ENCODE measurements around the gene COBL.

COBL gene

GRCh38 chr7:51276967-51277366 lies 39.6 kb downstream of the COBL start:
- no peak for DNase-seq (ENCODE audit: low read depth in 2 of 2)

DNA sequence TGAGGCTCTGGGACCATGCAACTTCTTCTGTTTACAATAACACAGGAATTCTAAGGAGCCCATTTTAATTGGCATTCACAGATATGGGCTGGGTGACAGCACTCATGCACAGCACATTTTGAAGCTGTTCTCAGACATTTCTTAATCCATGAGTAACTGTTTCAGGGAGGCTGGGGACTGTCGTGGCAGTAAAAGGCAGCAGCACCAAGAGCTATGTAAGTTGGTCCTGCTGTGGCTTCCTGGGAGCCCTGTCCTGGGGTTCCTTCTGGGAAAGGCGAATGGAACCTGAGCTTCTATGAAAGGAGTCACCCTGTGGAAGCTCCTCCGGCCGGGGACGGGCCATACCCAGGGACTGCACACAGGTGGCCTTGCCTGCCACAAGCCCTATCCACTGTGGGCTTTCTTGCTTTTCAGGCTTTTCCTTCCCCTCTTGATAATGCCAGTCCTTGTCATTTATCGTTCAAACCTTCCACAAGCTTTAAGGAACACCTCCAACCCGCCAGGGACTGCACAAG lies 40.5 kb downstream of the COBL start:
- DNase-seq (ENCODE audit: low read depth in 2 of 2), result no peak

GRCh38 chr7:51275532-51275931 lies 41.1 kb downstream of the COBL start:
- DNase-seq (ENCODE audit: low read depth in 2 of 2), result no peak

GRCh38 chr7:51274955-51275354 lies 41.7 kb downstream of the COBL start:
- DNase-seq (ENCODE audit: low read depth in 2 of 2), result no peak

DNA sequence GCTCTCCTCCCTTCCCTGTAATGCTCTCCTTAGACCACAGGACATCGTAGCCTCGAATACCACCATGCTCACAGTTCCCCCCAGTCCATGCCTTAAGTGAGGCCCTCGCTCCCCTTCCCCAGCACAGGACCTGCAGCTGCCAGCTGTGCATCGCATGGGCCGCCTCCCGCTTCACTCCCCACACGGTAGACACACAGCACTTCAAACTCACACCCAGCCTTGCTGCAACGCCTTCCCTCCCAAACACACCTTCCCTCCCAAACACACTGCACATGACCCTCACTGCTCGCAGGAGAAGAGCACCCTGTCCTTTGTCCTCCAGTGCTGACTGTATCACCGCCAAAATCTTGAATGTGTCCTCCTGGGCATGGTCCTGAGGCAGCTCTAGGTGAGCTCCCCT lies 42.6 kb downstream of the COBL start:
- DNase-seq (ENCODE audit: low read depth in 2 of 2), result no peak

GRCh38 chr7:51273360-51273759 lies 43.2 kb downstream of the COBL start:
- DNase-seq (ENCODE audit: low read depth in 2 of 2), result no peak

DNA sequence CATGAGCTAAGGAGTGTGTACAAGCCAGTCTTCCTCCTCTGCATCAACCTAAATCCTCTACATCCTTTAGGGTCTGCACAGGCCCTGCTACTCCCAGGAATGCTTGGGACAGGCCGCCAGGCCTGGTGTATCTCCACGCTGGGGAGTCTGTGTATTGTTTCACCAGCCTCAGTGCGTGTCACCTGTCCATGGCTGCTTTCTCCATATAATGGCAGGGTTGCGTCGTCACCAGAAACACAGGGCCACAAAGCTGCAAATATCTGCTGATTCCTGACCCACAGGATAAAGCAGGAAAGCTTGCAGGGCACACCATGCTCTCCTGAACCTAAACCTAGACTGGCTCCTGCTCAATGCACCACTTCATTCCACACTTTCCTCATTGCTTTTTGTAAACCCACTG lies 45.6 kb downstream of the COBL start:
- DNase-seq (ENCODE audit: low read depth in 2 of 2), result no peak

GRCh38 chr7:51269911-51270310 lies 46.7 kb downstream of the COBL start:
- no peak for DNase-seq (ENCODE audit: low read depth in 2 of 2)

- DNase-seq (ENCODE audit: low read depth in 2 of 2), result no peak
These were observed 47.3 kb downstream of the COBL start for GRCh38 chr7:51269321-51269720.

GRCh38 chr7:51268859-51269258 lies 47.8 kb downstream of the COBL start:
- DNase-seq (ENCODE audit: low read depth in 2 of 2), result no peak

DNA sequence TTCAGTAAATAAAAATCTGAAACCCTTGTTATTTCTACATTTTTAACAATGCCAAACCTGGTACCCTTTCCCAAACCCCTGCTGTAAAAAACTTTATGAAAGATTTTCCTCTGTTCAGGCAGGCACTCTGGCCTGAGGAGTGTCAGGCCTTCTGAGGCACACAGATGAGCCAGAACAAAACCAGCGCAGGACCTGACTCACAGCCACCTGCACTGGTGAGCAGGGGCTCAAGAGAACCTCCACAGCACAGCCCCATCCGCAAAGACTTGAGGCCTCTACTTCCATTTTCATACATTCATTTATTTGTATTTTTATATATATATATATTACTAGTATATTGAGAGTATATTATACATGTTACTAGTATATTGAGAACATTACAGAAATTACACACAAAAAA lies 49.4 kb downstream of the COBL start:
- no peak for DNase-seq (ENCODE audit: low read depth in 2 of 2)

- DNase-seq (ENCODE audit: low read depth in 2 of 2), result no peak
These were observed 51.3 kb downstream of the COBL start for GRCh38 chr7:51265066-51265907.

DNA sequence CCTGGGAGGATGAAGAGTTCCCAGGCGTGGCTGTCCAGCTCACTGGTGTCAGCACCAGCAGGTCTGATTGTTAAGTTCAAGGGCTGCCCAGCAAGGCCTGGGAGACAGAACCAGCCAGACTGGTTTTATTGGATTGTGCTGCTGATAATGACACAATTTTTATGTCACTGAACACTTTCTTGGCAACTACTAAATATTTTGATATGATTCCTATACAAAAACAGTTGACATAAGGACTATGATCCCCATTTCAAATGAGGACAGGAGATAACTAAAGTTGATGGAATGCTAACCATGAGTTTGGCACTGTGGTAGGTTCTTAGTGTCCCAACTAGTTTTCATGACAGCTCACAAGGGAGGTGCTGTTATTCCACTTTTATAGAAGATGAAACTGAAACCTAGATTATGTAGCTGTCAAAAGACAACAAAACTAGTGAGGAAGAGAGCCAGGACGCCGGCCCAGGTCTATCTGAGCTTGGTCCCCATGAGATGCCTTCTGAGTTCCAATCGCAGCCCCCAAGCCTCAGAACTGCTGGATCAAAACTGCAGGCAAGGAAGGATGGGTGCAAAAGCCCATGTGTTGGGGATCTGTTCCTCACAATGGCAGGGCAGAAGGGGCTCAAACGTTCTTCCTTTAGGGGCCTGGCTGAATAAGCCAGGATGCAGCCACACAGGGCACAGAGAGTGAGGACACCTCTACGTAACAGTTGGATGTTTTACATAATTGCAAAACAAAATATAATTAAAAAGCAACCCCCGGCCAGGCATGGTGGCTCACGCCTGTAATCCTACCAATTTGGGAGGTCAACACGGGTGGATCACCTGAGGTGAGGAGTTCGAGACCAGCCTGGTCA lies 52.8 kb downstream of the COBL start:
- DNase-seq (ENCODE audit: low read depth in 2 of 2), result no peak

DNA sequence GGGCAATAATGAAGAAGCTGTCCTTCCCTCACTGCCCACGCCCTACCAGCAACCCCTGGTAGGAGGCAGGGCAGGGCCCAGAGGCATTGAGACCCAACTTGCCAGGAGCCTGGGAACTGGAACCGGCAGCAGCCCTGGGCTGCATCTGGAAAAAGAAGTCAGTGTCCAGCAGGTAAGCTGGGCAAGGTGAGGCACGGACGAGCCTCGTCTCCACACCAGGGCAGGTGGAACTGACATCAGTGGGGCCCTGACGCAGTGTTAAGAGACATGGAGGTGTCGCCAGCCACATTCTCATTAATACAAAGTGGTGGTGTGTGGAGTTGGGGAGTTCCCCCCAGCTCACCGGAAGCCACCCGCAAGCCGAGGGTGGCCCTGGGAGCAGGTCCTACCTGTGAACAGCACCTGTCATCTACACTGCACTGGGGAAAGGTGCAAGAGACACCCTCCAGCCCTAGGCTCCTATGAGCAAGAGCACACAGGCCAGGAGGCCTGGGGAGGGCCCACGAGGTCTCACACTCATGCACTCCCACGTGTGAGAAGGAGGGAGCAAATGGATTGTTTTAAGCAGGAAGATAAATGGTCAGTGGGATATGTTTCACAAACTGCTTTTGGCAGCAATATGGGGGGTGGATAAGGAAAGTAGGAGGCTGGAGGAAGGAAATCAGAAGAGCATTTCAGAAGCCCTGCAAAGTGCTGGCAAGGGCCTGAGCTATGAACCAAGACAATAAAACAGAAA lies 53.6 kb downstream of the COBL start:
- no peak for DNase-seq (ENCODE audit: low read depth in 2 of 2)

DNA sequence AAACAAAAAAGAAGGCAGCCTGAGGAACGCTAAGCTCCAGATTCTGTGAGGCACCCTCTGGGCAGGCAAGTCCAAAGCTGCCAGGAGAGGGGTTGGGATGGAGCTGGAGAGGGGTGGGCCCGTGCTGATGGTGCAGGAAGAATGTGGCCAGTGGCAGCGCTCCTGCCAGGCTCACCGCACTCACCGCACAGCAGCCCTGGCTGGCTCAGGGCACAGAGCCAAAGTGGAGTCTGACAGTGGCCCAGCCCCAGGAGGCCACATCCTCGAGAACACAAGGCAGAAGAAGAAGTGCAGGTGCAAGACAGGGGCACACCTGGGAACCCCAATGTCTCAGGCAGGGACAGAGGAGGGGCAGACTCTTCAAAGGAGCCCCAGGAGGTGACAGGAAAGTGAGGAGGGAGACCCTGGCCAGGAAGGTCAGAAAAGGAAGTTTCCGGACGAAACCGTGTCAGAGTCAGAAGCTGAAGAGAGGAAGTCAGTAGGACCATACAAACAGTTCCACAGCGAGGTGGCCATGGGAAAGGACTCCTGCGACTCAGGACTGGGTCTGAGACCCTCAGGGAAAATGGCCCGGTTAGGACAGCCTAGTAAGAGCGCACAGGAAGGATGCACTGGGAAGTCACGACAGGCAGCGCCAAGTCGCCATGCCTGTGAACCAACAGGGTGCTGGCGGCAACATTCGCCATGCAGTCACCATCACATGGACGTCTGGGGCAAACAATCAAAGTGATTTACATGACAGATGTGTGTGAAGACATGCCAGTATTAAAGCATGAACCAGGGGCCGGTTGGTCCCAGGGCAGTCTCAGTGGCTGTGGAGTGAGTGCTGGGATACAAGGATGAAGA lies 54.4 kb downstream of the COBL start:
- no peak for DNase-seq (ENCODE audit: low read depth in 2 of 2)

DNA sequence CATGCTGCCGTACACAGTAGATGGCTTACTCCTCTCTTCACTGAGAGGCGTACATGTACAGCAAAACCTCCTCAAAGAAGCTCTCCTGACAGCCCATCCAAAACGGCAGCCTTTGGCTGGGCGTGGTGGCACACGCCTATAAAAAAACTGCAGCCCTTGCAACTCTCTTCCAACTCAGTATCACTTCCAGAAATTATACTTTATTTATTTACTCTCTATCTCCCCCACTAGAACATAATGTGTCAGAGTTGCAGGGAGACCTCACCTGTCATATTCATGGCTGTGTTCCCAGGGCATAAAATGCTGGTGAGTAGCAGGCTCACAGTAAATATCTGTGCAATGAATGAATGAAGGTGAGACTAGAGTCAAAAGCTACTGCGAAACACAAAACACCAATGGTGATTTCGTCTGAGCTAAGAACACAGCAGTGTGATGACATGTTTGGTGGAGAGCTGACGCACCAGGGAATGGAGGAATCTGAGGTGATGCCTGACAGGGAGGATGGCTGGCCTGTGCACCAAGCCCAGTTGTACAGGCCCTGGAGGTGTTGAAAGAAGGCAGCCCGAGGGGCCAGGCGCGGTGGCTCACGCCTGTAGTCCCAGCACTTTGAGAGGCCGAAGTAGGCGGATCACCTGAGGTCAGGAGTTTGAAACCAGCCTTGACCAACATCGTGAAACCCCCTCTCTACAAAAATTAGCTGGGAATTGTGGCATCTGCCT lies 55.3 kb downstream of the COBL start:
- DNase-seq (ENCODE audit: low read depth in 2 of 2), result no peak

- no peak for DNase-seq (ENCODE audit: low read depth in 2 of 2)
These were observed 56.1 kb downstream of the COBL start for GRCh38 chr7:51260516-51260915.

GRCh38 chr7:51259766-51260165 lies 56.8 kb downstream of the COBL start:
- no peak for DNase-seq (ENCODE audit: low read depth in 2 of 2)

- DNase-seq (ENCODE audit: low read depth in 2 of 2), result no peak
These were observed 59.7 kb downstream of the COBL start for GRCh38 chr7:51256916-51257315.

DNA sequence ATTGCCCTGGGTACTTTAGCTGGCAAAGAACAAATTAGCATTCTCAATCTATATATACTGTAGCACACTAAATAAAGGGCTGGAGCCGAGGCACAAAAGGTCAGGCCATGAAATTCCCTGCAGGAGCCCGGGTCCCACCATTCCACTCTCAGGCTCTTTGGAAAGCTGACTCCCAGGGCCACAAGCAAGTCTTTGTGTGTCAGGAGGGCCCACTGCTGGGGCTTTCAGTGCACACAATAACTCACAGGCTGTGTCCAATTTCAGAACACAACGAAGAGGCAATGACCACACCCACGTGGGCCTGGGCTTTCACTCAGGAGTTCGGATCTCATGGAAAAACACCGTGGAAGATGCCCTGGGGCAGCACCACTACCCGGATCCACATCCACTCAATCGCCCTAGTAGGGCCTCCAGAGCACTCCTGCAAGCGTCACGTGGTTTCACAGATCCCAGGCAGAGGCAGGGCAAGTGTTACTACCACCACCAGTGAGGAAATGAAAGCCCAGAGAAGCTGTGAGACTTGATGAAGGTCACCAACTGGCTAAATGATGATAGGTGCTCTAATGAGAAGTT lies 60.3 kb downstream of the COBL start:
- DNase-seq (ENCODE audit: low read depth in 2 of 2), result no peak
